ENCODE data around the gene CABP7. TPM values are rescaled to one million over a fixed set of nuclear protein-coding genes. Genes with fewer than 3 reads are reported as not detected.
A peak's percentile ranks its signal among the peaks of the same experiment; 100 is the strongest.

CABP7 gene
- polyA plus RNA-seq, 10 donors: 0.07 to 0.21 (median 0.10) TPM; not detected in 1

DNA sequence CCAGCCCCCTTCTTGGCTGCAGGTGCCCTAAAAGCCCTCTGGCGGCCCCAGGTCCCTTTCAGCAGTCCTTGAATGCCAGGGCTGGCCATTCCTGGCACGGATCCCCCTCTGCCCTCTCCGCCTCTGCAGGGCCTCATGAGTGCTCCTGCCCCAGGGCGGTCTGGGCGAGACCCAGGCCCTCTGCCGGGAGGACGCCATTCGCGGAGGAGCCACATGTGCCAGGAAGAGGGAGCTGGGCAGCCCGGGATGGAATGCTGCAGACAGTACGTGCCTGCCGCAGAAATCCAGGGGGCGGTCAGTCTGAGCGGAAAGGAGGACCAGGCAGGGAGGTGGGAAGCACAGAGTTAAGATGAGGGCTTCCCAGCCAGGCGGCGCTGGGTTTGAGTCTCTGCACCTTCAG, 2.8 kb downstream of the CABP7 start:
- DNase-seq: no peak

DNA sequence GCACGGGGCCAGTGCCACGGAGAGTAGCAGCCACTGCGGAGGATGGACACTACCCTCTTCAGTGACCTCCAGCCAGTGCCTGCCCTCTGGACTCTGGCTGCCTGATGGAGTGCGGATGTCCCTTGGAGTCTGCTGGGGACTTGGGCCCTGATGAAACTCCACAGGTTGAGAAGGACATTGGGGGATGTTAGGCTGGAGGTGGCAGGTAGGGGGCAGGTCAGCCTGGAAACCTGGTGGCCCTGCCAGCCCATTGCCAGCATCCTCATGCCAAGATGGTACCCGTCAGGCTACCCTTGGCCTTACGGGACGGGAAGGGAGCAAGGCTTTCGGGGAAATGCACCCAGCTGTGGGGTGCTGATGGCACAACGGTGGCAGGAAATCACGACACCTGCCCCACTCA, 4.0 kb downstream of the CABP7 start:
- no peak for DNase-seq

DNA sequence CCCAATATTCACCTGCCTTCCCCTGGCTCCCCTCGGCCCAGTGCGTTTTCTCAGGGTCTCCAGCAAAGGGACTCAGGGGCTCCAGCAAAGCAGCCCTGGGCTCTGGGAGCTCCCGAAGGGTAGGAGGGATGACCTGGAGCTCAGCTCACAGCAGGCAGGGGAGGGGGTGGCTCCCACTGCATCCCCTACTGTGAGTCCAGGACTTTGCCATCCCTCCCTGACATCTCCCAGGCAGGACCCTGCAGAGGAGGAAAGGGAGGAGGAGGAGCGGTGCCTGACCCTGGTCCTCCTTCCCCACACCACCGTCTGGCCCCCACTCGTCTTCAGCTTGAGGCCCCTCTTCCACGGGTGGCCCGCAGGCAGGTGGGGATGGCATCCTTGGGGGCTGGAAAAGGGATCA, 5.0 kb downstream of the CABP7 start:
- no peak for DNase-seq

DNA sequence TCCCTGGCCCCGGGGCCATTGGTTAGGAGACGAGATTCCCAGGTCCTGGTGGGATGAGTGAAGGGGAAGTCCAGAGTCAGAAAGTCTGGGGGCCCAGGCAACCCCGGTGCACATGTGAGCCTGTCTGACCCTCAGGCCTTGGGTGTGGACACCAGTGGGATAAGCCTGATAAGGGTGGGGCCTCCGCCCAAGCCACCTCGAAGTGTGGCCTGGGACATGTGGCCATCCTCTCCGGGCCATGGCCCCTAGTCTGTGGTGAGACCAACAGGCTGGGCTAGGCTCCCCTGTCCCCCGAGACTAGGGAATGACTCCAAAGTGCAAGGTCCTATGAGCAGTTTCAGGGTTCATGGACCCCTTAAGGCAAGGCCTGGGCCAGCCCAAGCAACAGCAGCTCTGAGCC, 6.3 kb downstream of the CABP7 start:
- no peak for DNase-seq

DNA sequence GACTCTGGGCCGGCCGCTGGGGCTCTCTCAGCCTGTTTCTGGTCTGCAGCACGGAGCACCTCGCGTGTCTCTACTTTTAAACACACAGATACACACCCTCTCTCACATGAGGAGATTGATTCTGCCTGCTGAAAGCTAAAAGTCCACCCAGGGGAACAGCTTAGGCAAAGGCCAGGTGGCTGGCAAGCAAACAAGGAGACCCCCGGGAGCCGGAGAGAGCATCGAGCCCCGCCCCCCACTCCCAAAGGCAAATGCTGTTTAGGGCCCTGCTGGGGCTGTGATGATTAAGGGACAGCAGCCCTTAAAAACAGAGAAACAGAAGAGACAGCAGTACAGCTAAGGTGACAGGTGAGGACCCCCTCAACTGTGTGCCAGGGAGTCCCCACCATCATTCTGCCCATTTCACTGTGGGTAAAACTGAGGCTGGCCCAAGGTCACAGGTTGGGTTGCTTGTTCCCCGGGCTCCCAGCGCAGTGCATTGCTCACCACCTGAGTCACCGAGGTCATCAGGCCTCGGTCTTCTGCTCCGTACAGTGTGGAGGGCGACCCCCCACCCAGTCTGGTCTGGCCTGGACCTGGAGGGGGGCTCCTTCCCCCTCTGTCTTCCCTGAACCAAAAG, 6.8 kb downstream of the CABP7 start:
- DNase-seq: no peak

DNA sequence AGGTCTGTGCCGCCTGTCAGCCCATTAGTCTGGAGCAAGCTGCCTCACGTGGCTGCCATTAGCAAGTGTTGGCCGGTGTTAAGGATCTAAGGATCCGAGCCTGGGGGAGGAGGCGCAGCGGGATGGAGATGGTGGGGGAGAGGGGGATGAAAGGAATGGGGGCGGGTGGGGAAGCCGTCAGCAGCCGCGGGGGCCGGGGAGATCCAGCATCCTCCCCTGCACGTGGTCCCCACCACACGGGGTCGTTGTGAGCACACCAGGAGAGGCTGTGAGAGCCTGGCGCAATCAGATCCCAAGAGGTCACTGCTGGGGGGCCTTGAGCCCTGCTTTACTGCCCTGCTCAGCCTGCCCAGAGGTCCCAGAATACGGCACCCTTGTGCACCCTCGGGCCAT, 7.3 kb downstream of the CABP7 start:
- no peak for DNase-seq

DNA sequence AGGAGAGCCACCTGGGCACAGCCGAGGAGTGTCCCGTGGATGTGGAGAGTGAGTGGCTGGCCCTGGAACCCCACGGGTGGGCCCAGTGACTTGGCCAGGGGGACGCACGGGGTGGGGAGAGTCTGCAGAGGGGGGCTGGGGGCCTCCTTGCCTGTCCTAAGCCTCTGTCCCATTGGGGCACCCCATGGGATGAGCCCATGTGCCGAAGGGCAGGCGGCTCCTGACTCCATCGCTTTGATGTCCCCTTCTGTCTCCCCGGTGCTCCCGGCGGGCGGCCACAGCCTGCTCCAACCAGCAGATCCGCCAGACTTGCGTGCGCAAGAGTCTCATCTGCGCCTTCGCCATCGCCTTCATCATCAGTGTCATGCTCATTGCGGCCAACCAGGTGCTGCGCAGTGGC, 9.4 kb downstream of the CABP7 start:
- no peak for DNase-seq

DNA sequence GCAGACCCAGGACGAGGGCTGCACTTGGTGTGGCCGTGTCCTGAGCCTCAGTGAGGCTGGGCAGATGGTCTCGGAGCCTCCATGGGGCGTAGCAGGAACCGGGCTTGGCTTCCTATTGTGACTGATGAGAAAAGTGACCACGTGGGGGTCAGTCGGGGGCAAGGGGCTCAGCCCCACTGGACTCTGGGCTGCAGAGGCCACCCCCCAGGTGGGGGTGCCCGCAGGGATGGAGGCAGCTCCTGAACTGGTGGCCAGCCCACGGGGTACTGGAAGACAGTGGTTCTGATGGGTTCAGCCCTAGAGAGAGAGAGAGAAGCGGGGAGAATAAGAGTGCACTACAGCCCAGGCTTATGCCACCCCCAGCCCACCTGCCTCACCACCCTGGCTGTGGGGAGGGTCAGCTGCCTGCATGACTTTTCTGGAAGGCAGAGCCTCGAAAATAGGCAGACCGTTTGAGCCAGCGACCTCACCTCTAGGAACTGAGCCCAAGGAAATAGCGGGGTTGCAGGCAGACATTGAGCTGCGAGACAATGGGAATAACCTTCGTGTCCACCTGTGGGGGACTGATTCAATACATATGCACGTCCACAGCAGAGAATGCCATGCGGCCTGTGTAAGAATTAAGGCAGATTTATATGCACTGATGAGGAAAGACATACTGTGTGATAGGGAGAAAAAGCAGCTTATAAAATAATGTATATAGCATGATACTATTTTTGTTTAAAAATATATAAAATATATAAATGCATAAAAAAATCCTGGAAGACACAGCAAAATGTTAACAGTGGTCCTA, 11.5 kb downstream of the CABP7 start:
- no peak for DNase-seq

DNA sequence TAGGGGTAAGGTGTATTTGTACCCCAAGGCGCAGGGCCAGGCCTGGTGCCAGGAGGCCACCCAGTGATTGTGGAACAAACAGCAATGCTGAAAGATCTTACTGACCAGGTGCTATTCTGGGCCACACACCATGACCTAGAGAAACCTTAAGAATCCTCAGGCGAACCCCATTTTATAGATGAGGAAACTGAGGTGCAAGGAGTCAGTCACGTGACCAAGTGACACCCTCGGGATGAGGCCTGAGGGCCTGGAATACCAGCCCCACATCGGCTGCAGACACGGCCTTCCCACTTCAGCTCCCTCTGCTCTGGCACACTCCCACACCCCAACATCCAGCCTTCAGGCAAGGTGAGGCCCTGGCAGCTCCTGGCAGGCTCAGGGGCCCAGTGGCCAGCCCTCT, 13.1 kb downstream of the CABP7 start:
- no peak for DNase-seq

DNA sequence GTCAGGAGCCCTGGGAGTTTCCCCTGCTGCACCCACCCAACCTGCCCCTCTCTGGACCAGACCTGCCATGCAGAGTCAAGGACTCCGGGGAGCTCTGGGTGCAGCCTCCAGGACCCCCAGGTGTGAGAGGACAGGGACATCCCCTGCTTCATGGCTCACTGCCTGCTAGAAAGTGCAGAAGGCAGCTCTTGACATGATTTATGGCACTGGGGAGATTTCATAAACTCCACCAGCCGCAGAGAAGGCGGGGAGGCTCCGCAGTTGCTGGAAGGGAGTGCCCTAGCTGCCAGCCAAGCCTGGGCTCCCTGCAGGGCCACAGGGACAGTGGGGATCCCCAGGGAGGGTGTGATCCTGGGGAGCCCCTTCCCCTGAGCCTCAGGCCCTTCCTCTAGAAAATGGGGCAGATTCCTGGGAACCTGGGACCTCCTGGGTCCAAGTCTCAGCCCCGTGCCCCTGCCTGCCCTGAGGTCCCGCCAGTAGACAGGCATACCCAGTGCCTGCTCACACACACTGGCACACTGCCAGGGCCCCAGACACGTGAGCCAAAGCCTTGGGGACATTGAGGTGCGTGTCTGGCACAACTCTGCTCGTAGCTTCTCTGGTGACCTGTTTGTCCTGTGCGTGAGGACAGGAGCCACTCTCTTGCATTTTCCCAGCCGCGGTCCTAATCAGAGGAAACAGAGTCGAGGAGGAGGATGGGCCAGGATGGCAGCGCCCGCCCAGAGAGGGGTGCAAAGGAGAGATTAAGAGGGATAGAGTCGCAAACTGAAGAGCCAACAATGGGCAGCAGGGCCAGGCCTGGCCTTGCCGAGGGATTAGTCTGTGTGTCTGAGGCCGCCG, 13.8 kb downstream of the CABP7 start:
- no peak for DNase-seq

DNA sequence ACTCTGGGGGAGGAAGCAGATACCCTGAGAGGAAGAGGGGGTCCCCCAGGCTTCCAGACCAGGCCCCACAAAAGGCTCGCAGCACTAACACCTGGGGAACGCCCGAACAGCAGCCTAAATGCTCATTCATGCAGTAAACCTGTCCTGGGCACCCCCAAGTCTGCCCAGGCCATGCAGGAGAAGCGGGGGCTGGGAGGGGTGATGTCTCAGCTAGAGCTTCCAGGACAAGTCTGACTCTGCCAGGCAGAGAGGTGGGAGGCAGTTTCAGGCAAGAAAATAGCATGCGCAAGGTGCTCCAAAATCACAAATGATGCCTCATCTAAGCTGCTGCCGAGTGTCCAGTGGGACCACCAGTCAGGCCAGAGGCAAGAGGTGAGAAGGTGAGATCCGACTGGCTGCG, 14.6 kb downstream of the CABP7 start:
- no peak for DNase-seq

DNA sequence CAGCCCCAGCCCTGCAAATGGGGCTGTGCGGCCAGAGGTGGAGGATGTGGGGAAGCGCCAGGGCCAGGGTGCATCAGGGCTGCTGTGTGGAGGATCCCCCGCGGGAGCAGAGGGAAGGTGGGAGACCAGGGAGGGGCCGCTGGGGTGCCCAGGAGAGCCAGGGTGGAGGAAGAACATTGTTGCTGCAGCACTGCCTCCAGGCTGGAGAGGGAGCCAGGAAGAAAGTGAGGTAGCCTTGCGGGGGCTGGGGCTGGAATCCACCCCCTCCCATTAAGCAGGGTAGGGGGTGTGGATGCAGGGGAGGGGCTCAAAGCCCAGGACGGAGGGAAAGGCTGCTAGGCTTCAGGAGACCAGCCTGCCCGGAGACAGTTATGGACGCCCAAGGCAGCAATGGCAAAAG, 15.0 kb downstream of the CABP7 start:
- DNase-seq: no peak

DNA sequence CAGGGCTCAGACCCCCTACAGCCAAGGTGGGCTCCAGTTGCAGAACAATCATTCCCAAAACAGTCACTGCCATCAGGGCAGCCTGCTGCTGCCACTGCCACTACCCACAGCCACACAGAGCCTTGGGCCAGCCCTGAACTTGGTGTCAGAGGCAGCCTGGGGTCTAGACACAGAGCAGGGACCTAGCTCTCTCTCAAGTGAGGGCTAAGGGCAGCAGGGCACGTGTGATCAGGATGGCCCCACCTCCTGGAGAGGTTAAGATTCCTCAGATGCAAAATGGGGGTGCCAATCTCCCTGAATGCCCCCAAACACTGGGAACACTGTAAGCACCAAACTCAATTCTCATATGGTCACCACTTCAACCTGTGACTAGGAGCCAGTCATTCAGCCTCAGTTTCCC, 15.6 kb downstream of the CABP7 start:
- DNase-seq: no peak

DNA sequence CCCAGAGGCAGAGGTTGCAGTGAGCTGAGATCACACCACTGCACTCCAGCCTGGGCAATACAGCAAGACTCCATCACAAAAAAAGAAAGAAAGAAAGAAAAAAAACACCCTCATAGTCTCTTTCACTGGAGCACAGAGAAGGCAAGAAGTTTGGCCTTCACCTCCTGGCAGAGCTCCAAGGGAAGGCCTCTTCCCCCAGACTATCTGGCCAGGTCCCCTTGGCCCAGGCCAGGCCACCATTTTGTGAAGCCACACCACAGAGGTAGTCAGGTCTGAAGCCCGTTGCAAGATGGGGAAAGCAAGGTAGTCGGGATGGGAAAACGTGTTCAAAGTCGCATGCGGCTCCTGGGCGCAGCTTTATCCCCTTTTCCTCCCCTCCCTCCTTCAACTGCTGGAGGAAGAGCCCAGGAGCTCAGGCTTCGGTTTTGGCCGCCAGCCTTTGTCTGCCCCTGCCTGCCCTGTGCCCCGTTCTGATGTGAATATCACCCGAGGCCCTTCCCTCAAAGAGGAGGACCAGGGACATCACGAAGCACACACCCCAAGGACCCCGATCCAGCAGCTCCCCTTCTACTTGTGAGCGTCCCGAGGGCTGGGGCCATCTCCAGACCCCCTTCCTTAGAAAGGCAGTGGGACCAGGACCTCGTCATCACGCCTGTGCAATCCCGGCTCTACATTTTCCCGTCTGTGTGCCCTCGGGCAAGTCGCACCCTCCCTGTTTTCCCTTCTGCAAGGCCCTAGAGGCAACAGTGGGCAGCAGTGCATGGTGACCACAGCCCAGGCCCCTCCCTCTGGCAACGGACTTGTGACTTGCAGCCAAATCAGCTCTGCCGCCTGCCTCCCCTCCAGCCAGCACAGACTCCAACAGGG, 17.7 kb downstream of the CABP7 start:
- no peak for DNase-seq

DNA sequence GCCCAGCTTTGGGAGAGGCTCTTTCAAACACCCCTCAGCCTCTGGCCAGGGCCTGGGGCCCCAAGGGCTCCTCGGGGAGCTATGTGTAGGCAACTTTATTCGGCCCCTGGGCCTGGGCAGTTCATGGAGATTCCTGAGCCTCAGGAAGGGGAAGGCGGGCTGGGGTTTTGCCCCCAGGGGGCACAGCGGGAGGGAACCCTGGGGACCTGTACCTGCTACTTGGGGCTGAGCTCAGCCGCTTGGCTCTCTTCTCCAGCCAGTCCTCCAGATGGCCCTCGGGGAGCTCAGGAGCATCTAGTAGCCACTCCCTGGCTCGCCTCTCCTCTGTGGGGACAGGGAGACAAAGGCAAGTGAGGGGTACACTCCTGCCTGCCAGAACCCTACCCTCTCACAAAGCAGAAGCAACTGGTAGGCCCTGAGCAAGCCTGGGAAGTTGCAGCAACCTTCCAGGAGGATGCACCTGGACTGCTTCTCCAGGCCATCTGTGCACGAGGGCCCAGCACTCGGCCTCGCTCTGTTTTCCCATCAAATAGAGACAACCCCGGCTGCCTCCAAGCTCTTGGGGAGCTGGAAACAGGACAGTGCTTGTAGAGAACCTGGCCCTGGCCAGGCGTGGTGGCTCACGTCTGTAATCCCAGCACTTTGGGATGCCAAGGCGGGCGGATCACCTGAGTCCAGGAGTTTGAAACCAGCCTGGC, 18.5 kb downstream of the CABP7 start:
- DNase-seq: no peak

DNA sequence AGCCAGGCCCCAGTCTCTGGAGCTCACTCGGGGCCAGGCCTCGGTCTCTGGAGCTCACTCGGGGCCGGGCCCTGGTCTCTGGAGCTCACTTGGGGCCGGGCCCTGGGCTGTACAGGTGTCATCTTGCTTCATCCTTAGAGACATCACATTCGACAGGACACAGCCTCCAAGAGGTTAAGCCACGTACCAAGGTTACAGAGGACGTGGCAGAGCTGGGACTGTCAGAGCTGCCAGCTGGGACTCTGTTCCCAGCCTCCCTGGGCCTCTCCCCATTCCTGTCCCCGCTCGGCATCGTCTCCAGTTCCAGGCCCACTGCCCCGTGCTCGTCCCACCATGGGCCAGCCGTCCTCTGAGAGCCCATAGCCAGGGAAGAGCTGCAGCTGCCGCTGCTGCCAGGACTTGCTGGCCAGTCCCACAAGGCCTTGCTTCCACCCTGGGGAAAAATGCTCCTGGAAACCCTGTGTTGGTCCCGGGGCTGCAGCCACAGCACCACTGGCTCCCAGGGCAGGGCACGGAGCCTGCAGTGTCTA, 19.6 kb downstream of the CABP7 start:
- DNase-seq: no peak

DNA sequence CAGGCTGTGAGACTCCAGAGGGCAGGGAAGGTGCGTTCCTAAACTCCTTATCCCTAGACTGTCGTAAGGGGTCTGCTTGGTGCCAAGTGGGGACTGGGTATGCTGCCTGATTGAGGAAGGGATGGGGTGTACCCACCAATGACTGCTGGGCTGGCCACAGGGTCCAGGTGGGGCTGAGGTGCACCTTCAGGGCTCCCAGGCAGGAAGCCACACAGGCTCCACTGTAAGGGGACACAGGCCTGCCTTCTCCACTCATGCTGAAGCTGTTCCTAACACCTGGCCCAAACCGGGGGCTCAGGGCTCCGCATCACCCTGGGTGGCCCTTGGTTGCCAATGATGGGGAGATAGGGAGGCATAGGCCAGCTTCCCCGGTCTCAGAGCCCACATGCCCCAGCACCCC, 20.4 kb downstream of the CABP7 start:
- no peak for DNase-seq

DNA sequence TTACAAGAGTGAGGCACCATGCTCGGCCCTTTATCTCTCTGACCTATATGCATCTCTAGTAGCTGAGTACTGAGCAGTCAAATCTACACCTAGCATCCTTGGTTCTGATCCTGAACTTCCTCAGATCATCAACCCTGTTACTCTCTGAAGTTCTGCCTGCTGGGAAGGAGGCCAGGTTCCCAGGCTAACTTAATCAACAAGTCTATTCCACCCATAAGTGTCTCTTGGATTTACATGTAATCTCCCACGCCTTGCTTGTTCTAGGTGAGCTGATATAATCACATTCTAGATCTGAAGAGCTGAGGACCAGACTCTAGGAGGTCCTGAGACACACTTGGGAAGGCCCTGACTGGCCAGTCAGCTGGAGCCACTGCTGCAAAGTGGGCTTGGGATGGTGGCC, 22.1 kb downstream of the CABP7 start:
- no peak for DNase-seq

DNA sequence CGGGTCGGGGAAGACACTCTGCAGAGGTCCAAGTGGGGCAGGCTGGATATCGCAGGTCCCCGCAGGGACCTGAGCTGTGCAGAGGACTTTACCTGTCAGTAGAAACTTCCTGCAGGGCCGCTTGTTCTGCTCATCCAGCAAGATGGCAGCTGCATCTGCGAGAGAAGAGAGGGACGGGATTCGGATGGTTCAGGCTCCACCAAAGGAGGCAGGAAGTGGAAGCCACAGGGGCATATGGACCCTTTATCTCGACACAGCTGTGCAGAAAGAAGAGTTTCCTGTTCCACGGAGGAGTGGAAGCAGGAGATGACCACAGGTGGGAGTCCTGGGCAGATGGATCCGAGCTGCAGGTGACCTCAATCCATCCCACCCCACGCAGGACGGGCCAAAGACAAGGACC, 22.5 kb downstream of the CABP7 start:
- no peak for DNase-seq

DNA sequence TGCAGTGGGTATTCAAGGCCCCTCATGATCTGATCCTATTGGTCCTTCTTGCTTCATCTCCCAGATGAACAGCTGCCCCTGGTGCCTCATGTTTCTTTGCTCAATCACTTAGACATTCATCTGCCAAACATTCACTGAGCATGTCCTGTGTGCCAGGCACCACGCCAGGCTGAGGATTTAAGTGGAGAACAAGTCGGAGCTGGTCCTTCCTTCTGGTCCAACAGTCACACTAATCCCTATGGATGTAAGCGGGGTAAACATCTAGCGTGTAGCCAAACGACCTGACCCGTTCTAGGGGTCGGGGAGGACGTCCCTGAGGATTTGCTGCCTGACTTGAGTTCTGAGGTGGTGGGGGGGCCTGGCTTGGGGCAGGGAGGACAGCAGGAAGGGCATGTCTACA, 25.1 kb downstream of the CABP7 start:
- DNase-seq: peak; percentile 66 to 79 (median 76)

DNA sequence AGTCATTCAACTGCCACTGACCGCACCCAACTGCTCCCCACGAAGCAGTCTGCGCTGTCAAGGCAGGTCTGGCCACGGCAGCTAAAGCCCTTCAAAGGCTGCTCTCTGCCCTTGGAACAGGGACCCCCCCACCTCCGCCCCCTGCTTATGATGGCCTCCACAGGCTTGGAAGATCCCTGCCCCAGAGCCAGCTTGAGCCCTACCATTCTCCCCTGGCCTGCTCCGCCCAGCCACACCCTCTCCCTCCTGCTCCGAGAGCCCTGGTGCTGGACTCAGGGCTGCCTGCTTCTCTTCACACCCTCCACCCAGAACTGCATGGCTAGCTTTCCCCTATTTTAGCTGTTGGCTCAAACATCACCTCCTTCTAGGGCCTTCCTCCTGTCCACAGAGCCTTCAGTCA, 28.0 kb downstream of the CABP7 start:
- DNase-seq: no peak
